NCI-H2171 (cell line): Measurements from ENCODE around the gene EDIL3.

Experiments used
- DNase-seq: peaks from one replicate; lab custom pipeline; 2025; lab: John Stamatoyannopoulos, UW

EDIL3 gene

GRCh38 chr5:83911367-83911919 is 473.2 kb downstream of the EDIL3 start:
- DNase-seq, result no peak

GRCh38 chr5:83900306-83900705 is 484.4 kb downstream of the EDIL3 start:
- no peak for DNase-seq

GRCh38 chr5:83899326-83899970 is 485.2 kb downstream of the EDIL3 start:
- no peak for DNase-seq

DNA sequence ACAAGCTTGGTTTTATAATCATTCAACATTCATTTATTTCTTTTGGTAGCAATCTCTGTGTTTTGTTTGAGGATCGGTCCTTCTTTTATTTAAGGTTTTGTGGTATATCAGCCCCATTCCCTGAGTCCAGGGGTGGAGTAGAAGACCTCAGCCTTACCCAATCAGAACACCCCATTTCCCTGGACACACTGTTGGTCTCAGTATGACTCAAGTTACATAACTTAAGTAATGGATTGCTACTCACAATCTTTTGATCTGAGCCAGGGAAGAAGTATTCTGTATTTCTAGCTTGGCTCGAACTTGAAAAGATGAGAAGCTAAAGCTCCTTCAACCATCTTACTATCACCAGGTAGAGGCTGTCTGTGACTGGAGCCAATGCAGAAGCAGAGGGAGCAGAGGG is 488.8 kb downstream of the EDIL3 start:
- DNase-seq, result no peak

GRCh38 chr5:83891261-83891660 is 493.4 kb downstream of the EDIL3 start:
- no peak for DNase-seq
